AG09319 (cell line): ENCODE data around the gene STYXL1.

ENCODE experiments used
- DNase-seq: peaks from one replicate; pipeline ENCODE4 v3.0.0-alpha.2; 2010; ENCODE audit warnings: low read depth; ENCODE audit errors: extremely low read depth
- TF ChIP-seq, protein P1 (sequence below): IDR thresholded peaks from 2 replicates; pipeline ENCODE4 v1.5.1; 2011; ENCODE audit warnings: low read depth, mild to moderate bottlenecking, inconsistent platforms, low read length, moderate library complexity

Gene STYXL1

GRCh38 chr7:75989500-75990388, 58.1 kb downstream of the STYXL1 start:
- TF ChIP-seq, protein P1, sequence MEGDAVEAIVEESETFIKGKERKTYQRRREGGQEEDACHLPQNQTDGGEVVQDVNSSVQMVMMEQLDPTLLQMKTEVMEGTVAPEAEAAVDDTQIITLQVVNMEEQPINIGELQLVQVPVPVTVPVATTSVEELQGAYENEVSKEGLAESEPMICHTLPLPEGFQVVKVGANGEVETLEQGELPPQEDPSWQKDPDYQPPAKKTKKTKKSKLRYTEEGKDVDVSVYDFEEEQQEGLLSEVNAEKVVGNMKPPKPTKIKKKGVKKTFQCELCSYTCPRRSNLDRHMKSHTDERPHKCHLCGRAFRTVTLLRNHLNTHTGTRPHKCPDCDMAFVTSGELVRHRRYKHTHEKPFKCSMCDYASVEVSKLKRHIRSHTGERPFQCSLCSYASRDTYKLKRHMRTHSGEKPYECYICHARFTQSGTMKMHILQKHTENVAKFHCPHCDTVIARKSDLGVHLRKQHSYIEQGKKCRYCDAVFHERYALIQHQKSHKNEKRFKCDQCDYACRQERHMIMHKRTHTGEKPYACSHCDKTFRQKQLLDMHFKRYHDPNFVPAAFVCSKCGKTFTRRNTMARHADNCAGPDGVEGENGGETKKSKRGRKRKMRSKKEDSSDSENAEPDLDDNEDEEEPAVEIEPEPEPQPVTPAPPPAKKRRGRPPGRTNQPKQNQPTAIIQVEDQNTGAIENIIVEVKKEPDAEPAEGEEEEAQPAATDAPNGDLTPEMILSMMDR = no peak
- no peak for DNase-seq

- TF ChIP-seq, protein P1 = no peak
- no peak for DNase-seq
Observed at GRCh38 chr7:75988568-75989499, 59.0 kb downstream of the STYXL1 start.

- TF ChIP-seq, protein P1 = no peak
- no peak for DNase-seq
Observed at GRCh38 chr7:75987805-75988567, 59.8 kb downstream of the STYXL1 start.

DNA sequence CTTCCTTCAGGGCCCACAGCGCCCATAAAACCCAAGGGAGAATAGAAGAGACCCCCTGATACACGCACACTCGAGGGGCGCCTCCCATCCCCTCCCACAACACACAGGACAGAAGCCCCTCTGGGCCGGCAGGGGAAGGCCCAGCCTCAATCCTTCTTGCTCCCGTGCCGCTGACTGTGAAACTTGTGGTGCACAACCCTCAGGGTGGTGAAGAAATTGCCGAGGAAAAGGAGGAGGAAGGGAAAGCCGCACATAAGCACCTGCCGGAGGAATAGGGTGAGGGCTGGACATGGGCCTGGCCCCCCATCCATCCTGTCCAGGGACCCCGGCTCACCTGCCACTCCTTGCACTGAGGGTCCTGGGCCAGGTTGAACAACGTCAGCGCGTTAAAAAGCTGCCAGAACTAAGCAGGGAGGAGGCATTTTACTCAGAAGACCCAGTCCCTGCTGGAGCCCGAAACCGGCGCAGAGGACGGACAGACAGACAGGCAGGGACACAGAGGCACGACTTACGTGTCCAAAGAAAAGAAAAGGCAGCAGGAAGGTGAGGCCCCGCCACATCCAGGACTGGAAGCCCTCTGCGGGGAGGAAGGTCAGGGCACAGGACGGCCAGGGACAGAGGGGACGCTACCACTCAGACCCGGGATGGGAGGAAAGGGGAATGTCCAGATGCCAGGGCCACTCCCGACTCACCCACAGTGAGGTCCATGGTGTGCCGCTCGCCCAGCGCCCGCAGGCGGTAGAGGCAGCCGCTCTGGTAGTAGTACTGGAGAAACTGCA, 60.6 kb downstream of the STYXL1 start:
- TF ChIP-seq, protein P1 = no peak
- no peak for DNase-seq

DNA sequence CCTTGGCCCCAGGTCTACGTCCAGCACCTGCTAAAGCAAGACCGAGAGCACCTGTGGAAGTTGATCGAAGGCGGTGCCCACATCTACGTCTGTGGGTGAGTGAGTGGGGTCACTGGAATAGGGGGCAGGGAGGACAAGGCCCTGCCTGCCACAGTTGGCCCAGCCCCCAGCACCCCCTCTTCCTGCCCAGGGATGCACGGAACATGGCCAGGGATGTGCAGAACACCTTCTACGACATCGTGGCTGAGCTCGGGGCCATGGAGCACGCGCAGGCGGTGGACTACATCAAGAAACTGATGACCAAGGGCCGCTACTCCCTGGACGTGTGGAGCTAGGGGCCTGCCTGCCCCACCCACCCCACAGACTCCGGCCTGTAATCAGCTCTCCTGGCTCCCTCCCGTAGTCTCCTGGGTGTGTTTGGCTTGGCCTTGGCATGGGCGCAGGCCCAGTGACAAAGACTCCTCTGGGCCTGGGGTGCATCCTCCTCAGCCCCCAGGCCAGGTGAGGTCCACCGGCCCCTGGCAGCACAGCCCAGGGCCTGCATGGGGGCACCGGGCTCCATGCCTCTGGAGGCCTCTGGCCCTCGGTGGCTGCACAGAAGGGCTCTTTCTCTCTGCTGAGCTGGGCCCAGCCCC, 61.5 kb downstream of the STYXL1 start:
- DNase-seq = no peak
- TF ChIP-seq, protein P1 = no peak

DNA sequence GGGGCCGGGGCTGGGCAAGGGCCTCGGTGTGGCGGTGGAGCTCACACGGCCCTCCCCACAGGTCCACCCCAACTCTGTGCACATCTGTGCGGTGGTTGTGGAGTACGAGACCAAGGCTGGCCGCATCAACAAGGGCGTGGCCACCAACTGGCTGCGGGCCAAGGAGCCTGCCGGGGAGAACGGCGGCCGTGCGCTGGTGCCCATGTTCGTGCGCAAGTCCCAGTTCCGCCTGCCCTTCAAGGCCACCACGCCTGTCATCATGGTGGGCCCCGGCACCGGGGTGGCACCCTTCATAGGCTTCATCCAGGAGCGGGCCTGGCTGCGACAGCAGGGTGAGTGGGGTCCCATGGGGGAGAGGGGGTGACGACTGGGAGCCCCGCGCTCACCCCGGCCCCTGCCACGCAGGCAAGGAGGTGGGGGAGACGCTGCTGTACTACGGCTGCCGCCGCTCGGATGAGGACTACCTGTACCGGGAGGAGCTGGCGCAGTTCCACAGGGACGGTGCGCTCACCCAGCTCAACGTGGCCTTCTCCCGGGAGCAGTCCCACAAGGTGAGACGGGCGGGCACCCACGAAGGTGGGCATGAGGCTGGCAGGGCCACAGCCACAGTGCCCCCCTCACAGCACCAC, 62.2 kb downstream of the STYXL1 start:
- TF ChIP-seq, protein P1 = no peak
- no peak for DNase-seq
